Fibroblast of pulmonary artery (primary cell): ENCODE data around the gene PRDM2.

Source experiments
- DNase-seq: peaks from one replicate; pipeline ENCODE4 v3.0.0-alpha.2; 2010; ENCODE audit warnings: low read depth
- H3K4me3 ChIP-seq: replicated peaks from 2 replicates; pipeline ENCODE4 v1.5.1; 2011; ENCODE audit warnings: low read depth, mild to moderate bottlenecking, control low read depth, low read length, moderate library complexity
- CTCF ChIP-seq: IDR thresholded peaks from 2 replicates; pipeline ENCODE4 v1.5.1; 2011; ENCODE audit warnings: mild to moderate bottlenecking, control low read depth, low read length, inconsistent platforms; ENCODE audit errors: missing control alignments

PRDM2 gene

GRCh38 chr1:13779930-13780329 is 79.9 kb downstream of the PRDM2 start:
- TF ChIP-seq CTCF: no peak
- DNase-seq: no peak
- no peak overlapping the region for H3K4me3 ChIP-seq

GRCh38 chr1:13780780-13781179 is 80.8 kb downstream of the PRDM2 start:
- no peak overlapping the region for H3K4me3 ChIP-seq
- TF ChIP-seq CTCF: no peak
- DNase-seq: no peak

GRCh38 chr1:13781228-13781627 is 81.2 kb downstream of the PRDM2 start:
- no peak overlapping the region for H3K4me3 ChIP-seq
- TF ChIP-seq CTCF: no peak
- no peak for DNase-seq

GRCh38 chr1:13781907-13782633 is 82.1 kb downstream of the PRDM2 start:
- peak overlapping the region; percentile 1 for H3K4me3 ChIP-seq
- no peak for TF ChIP-seq CTCF
- peak; percentile 67 for DNase-seq

GRCh38 chr1:13782634-13783360 is 82.8 kb downstream of the PRDM2 start:
- DNase-seq: no peak
- H3K4me3 ChIP-seq: peak overlapping the region; percentile 1
- TF ChIP-seq CTCF: no peak

GRCh38 chr1:13783551-13783950 is 83.6 kb downstream of the PRDM2 start:
- no peak overlapping the region for H3K4me3 ChIP-seq
- TF ChIP-seq CTCF: no peak
- no peak for DNase-seq
